ENCODE results near the gene SHD. TPM values are rescaled to one million over a fixed set of nuclear protein-coding genes. Genes with fewer than 3 reads are reported as not detected.
"Not testable (repeated sequence)": the region's sequence is repeated elsewhere in the genome, so short reads cannot be mapped to it uniquely, and the experiment has no call there.

SHD gene
- total RNA-seq, 1 experiment from 2014 or later, result not detected

DNA sequence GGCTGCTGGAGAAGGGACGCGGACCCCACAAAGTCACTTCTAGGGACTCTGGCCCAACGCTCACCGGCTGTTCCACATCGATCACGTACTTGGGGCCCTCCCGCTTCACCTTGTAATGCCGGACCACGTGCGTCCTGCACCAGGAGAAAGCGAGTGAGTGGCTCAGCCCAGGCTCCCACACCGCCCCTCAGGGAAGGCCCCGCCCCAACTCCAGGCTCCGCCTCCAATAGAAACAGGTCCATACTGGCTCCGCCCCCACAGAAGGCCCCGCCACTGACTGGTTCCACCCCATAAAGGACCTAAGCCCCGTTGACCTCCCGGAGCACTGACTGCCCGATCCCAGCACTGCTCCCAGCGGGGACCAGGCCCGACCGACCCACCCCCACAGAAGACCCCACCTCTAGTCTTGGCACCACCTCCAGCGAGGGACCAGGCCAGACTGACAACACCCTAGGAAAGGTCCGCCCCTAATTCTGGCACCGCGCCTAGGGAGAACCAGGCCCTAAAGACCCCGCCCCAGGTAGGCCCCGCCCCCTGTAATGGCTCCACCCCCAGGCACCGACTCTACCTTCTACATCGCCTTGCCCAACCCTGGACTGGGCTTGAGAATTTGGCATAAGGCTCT lies 48.3 kb downstream of the SHD start:
- BruUV-seq (replicated peaks), result no TSS peak
- ChIA-PET CTCF (interaction anchor here (1.2 kb wide), 2 partner anchors 16 to 80 kb away, joined by 3 to 8 read pairs; partner anchors contain the start of genes MPND and YJU2), POLR2A (ENCODE audit: low non-redundant PET) (no interaction called here)
- DNase-seq (ENCODE audit: low spot score), result peak; percentile 90
- peak overlapping the region; percentile 44 for H3K4me3 ChIP-seq (ENCODE audit: low read depth, low read length, poor library complexity, severe bottlenecking)
- H3K4me1 ChIP-seq (ENCODE audit: insufficient read depth, low read length, poor library complexity, severe bottlenecking), result peaks cover 11% of the 10 kb centered on the region
- no peaks in the 10 kb centered on the region for H3K9me3 ChIP-seq (ENCODE audit: low read depth, low read length, poor library complexity, severe bottlenecking)
- H3K36me3 ChIP-seq (ENCODE audit: insufficient read depth, low read length, poor library complexity, severe bottlenecking), result no peaks in the 10 kb centered on the region
- intact Hi-C loops (cut with micrococcal nuclease; ENCODE audit: unreplicated experiment), result no loop called here
- TF ChIP-seq, protein P1, sequence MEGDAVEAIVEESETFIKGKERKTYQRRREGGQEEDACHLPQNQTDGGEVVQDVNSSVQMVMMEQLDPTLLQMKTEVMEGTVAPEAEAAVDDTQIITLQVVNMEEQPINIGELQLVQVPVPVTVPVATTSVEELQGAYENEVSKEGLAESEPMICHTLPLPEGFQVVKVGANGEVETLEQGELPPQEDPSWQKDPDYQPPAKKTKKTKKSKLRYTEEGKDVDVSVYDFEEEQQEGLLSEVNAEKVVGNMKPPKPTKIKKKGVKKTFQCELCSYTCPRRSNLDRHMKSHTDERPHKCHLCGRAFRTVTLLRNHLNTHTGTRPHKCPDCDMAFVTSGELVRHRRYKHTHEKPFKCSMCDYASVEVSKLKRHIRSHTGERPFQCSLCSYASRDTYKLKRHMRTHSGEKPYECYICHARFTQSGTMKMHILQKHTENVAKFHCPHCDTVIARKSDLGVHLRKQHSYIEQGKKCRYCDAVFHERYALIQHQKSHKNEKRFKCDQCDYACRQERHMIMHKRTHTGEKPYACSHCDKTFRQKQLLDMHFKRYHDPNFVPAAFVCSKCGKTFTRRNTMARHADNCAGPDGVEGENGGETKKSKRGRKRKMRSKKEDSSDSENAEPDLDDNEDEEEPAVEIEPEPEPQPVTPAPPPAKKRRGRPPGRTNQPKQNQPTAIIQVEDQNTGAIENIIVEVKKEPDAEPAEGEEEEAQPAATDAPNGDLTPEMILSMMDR (conservative IDR thresholded peaks at IDR 0.05; ENCODE audit: low read depth, low read length), result no peak
- no peak for TF ChIP-seq EZH2 (IDR thresholded peaks at IDR 0.05; ENCODE audit: borderline replicate concordance, low read depth, low read length, poor library complexity, severe bottlenecking)
- H3K27me3 ChIP-seq (replicated peaks; ENCODE audit: insufficient read depth, low read depth, low read length, poor library complexity), result no peaks in the 10 kb centered on the region
- no peak overlapping the region for H3K27ac ChIP-seq (ENCODE audit: low read depth, low read length, poor library complexity, severe bottlenecking)

DNA sequence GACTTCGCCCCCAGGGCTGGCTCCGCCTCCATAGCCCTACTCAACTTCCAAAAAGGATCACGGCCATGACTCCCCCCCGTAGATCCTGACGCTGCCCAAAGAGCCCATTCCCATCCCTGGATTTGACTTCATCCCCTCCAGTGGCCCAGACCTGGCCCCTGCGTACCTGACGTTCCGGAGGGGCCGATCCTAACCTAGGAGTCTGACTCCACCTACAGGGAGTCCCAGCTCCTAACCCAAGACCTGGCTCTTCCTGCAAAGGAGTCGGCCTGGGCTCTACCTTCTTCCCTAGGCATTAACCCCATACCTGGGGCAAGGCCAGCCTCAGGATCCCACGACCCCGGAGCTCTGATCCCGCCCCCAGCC lies 48.8 kb downstream of the SHD start:
- CTCF ChIA-PET, result interaction anchor here (0.6 to 1.2 kb wide), 3 partner anchors 15 to 81 kb away, joined by 3 to 8 read pairs (median 5); partner anchors contain the start of genes MPND and YJU2
- intact Hi-C loops (cut with micrococcal nuclease; ENCODE audit: unreplicated experiment), result no loop called here
- no peak for TF ChIP-seq EZH2 (IDR thresholded peaks at IDR 0.05; ENCODE audit: borderline replicate concordance, low read depth, low read length, poor library complexity, severe bottlenecking)
- TF ChIP-seq, protein P1 (conservative IDR thresholded peaks at IDR 0.05; ENCODE audit: low read depth, low read length), result no peak
- POLR2A ChIA-PET (ENCODE audit: low non-redundant PET), result no interaction called here
- DNase-seq (ENCODE audit: low spot score), result no peak
- Histone ChIP-seq H3K36me3 (ENCODE audit: insufficient read depth, low read length, poor library complexity, severe bottlenecking) (no peaks in the 10 kb centered on the region), H3K27ac (ENCODE audit: low read depth, low read length, poor library complexity, severe bottlenecking) (no peak overlapping the region), H3K27me3 (replicated peaks; ENCODE audit: insufficient read depth, low read depth, low read length, poor library complexity) (no peaks in the 10 kb centered on the region), H3K4me1 (ENCODE audit: insufficient read depth, low read length, poor library complexity, severe bottlenecking) (peaks cover 11% of the 10 kb centered on the region), H3K9me3 (ENCODE audit: low read depth, low read length, poor library complexity, severe bottlenecking) (no peaks in the 10 kb centered on the region), H3K4me3 (ENCODE audit: low read depth, low read length, poor library complexity, severe bottlenecking) (peak overlapping the region; percentile 44)
- BruUV-seq (replicated peaks), result no TSS peak

GRCh38 chr19:4328243-4328990 lies 49.4 kb downstream of the SHD start:
- H3K36me3 ChIP-seq (ENCODE audit: insufficient read depth, low read length, poor library complexity, severe bottlenecking), result no peaks in the 10 kb centered on the region
- DNase-seq (ENCODE audit: low spot score), result peak; percentile 95
- CTCF ChIA-PET, result interaction anchor here (0.6 to 1.2 kb wide), 3 partner anchors 15 to 81 kb away, joined by 3 to 8 read pairs (median 5); partner anchors contain the start of genes MPND and YJU2
- no peaks in the 10 kb centered on the region for H3K9me3 ChIP-seq (ENCODE audit: low read depth, low read length, poor library complexity, severe bottlenecking)
- POLR2A ChIA-PET (ENCODE audit: low non-redundant PET), result no interaction called here
- no peak for TF ChIP-seq EZH2 (IDR thresholded peaks at IDR 0.05; ENCODE audit: borderline replicate concordance, low read depth, low read length, poor library complexity, severe bottlenecking)
- TF ChIP-seq, protein P1 (conservative IDR thresholded peaks at IDR 0.05; ENCODE audit: low read depth, low read length), result no peak
- H3K4me1 ChIP-seq (ENCODE audit: insufficient read depth, low read length, poor library complexity, severe bottlenecking), result peaks cover 11% of the 10 kb centered on the region
- no peaks in the 10 kb centered on the region for H3K27me3 ChIP-seq (replicated peaks; ENCODE audit: insufficient read depth, low read depth, low read length, poor library complexity)
- BruUV-seq (replicated peaks), result no TSS peak
- peak overlapping the region; percentile 54 for H3K27ac ChIP-seq (ENCODE audit: low read depth, low read length, poor library complexity, severe bottlenecking)
- H3K4me3 ChIP-seq (ENCODE audit: low read depth, low read length, poor library complexity, severe bottlenecking), result peak overlapping the region; percentile 58
- intact Hi-C loops (cut with micrococcal nuclease; ENCODE audit: unreplicated experiment), result no loop called here

- POLR2A ChIA-PET (ENCODE audit: low non-redundant PET); intact Hi-C loops (cut with micrococcal nuclease; ENCODE audit: unreplicated experiment); H3K27me3 ChIP-seq (replicated peaks; ENCODE audit: insufficient read depth, low read depth, low read length, poor library complexity); H3K36me3 ChIP-seq (ENCODE audit: insufficient read depth, low read length, poor library complexity, severe bottlenecking); H3K9me3 ChIP-seq (ENCODE audit: low read depth, low read length, poor library complexity, severe bottlenecking): not testable (repeated sequence)
- CTCF ChIA-PET, result interaction anchor here (1.2 kb wide), 1 partner anchor 82 kb away, joined by 3 read pairs; the partner anchor contains the start of gene YJU2
- BruUV-seq (replicated peaks), result TSS peak; percentile 51
- DNase-seq (ENCODE audit: low spot score), result peak; percentile 37
- Histone ChIP-seq H3K27ac (ENCODE audit: low read depth, low read length, poor library complexity, severe bottlenecking) (peak overlapping the region; percentile 54), H3K4me1 (ENCODE audit: insufficient read depth, low read length, poor library complexity, severe bottlenecking) (peaks cover 11% of the 10 kb centered on the region), H3K4me3 (ENCODE audit: low read depth, low read length, poor library complexity, severe bottlenecking) (peak overlapping the region; percentile 58)
Measured at GRCh38 chr19:4328991-4329681, 50.1 kb downstream of the SHD start.
